Measurements from ENCODE around the gene CST9L. TPM values are rescaled to one million over a fixed set of nuclear protein-coding genes. Genes with fewer than 3 reads are reported as not detected.
A peak's percentile ranks its signal among the peaks of the same experiment; 100 is the strongest.

The CST9L gene
- total and polyA plus RNA-seq, 2 of the 13 experiments (the other 11 are each of a cell fraction or from before 2014, with no cell fraction given), result 0.15 TPM; not detected in 1

DNA sequence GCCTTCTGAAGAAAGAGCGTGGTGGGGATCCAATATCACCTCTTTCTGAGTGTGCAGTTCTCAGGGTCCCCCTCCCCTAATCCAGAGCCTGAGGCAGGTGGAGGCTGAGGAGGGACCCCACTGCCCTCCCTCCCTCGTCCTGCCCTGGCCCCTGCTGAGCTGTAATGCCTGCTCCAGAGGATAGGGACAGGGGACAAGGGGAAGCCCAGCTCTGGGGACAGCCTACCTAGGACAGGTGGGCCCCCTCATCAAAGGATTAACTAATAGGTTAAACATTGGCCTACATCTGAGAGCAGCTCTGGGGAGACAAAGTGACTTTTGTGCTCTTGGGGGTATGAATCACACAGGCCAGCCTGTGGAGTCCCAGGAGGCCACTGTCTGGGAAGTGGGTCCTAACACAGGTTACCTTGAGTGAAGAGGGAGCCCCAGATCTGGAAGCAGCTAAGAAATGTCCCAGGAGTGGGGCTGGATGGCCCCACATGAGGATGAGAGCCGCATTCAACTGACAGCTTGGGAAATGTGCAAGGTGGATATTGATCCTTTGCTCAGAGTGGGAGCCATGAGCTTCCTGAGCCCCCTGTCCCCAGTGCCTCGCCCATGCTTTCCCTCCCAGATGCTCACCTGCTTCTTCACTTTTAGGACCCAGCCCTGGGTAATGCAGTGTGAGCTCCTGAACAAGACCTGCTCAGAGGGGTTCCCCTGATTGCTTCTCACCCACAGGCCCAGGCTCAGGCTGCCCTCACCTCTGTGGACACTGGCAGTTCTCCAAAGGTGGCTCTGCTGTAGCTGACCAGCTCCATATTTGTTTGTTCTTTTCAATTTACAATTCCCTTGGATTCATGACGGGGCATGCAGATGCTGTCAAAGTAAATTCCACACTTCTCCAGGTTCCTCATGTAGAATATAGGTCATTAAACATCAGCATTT, 17.8 kb upstream of the CST9L start (continued):
- peak; percentile 27; the same call in 1 of the 2 replicates for TF ChIP-seq ZNF205 (CRISPR knock-in tag; IDR thresholded peaks at IDR 0.05)
- TF ChIP-seq ZFAT (CRISPR knock-in tag; conservative IDR thresholded peaks at IDR 0.05), result no peak
- no peak; the same call in 1 of the 2 replicates for TF ChIP-seq GATAD1 (CRISPR knock-in tag; IDR thresholded peaks at IDR 0.05)
- no peak for TF ChIP-seq KDM5A (IDR thresholded peaks at IDR 0.05; ENCODE audit: borderline replicate concordance, low read length)
- TF ChIP-seq SIN3A (IDR thresholded peaks at IDR 0.05; ENCODE audit: borderline replicate concordance, low read depth, low read length), result no peak
- no peak; the same call in 1 of the 2 replicates for TF ChIP-seq ZSCAN21 (CRISPR knock-in tag; IDR thresholded peaks at IDR 0.05; ENCODE audit: borderline replicate concordance)
- TF ChIP-seq ZNF234 (CRISPR knock-in tag; conservative IDR thresholded peaks at IDR 0.05), result 0 out of 2 replicates have a peak, but pooled peaks have one; percentile 2
- no peak for TF ChIP-seq SMYD3 (CRISPR knock-in tag; IDR thresholded peaks at IDR 0.05)
- TF ChIP-seq, protein P1, sequence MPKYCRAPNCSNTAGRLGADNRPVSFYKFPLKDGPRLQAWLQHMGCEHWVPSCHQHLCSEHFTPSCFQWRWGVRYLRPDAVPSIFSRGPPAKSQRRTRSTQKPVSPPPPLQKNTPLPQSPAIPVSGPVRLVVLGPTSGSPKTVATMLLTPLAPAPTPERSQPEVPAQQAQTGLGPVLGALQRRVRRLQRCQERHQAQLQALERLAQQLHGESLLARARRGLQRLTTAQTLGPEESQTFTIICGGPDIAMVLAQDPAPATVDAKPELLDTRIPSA (CRISPR knock-in tag; IDR thresholded peaks at IDR 0.05; ENCODE audit: borderline replicate concordance), result no peak
- no peak for TF ChIP-seq KMT2A (CRISPR knock-in tag; IDR thresholded peaks at IDR 0.05)
- no peak for TF ChIP-seq ZNF790 (CRISPR knock-in tag; IDR thresholded peaks at IDR 0.05; ENCODE audit: borderline replicate concordance)
- no peak; the same call in 1 of the 2 replicates for TF ChIP-seq PAX8 (CRISPR knock-in tag; IDR thresholded peaks at IDR 0.05; ENCODE audit: borderline replicate concordance)
- TF ChIP-seq ZNF816 (CRISPR knock-in tag; IDR thresholded peaks at IDR 0.05; ENCODE audit: borderline replicate concordance), result peak; percentile 31; the same call in 1 of the 2 replicates
- TF ChIP-seq KLF12 (CRISPR knock-in tag; IDR thresholded peaks at IDR 0.05; ENCODE audit: borderline replicate concordance), result no peak
- no peak for TF ChIP-seq NAIF1 (CRISPR knock-in tag; IDR thresholded peaks at IDR 0.05; ENCODE audit: borderline replicate concordance)
- TF ChIP-seq ZFX (CRISPR knock-in tag; IDR thresholded peaks at IDR 0.05; ENCODE audit: low read depth), result peak; percentile 68
- peak; percentile 61; the same call in 1 of the 2 replicates for TF ChIP-seq JUNB (CRISPR knock-in tag; IDR thresholded peaks at IDR 0.05; ENCODE audit: borderline replicate concordance)
- TF ChIP-seq SALL2 (CRISPR knock-in tag; IDR thresholded peaks at IDR 0.05), result no peak; the same call in 1 of the 2 replicates
- peak; percentile 15 for TF ChIP-seq ZNF33B (CRISPR knock-in tag; IDR thresholded peaks at IDR 0.05)
- peak; percentile 58; the same call in 1 of the 2 replicates for TF ChIP-seq HOXA5 (CRISPR knock-in tag; IDR thresholded peaks at IDR 0.05)
- TF ChIP-seq, protein P2, sequence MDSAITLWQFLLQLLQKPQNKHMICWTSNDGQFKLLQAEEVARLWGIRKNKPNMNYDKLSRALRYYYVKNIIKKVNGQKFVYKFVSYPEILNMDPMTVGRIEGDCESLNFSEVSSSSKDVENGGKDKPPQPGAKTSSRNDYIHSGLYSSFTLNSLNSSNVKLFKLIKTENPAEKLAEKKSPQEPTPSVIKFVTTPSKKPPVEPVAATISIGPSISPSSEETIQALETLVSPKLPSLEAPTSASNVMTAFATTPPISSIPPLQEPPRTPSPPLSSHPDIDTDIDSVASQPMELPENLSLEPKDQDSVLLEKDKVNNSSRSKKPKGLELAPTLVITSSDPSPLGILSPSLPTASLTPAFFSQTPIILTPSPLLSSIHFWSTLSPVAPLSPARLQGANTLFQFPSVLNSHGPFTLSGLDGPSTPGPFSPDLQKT (CRISPR knock-in tag; IDR thresholded peaks at IDR 0.05; ENCODE audit: borderline replicate concordance), result no peak
- no peak; the same call in 1 of the 2 replicates for TF ChIP-seq PPARG (CRISPR knock-in tag; conservative IDR thresholded peaks at IDR 0.05)
- TF ChIP-seq, protein P3, sequence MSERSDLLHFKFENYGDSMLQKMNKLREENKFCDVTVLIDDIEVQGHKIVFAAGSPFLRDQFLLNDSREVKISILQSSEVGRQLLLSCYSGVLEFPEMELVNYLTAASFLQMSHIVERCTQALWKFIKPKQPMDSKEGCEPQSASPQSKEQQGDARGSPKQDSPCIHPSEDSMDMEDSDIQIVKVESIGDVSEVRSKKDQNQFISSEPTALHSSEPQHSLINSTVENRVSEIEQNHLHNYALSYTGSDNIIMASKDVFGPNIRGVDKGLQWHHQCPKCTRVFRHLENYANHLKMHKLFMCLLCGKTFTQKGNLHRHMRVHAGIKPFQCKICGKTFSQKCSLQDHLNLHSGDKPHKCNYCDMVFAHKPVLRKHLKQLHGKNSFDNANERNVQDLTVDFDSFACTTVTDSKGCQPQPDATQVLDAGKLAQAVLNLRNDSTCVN (CRISPR knock-in tag; IDR thresholded peaks at IDR 0.05; ENCODE audit: borderline replicate concordance), result no peak
- no peak for TF ChIP-seq ZNF382 (CRISPR knock-in tag; IDR thresholded peaks at IDR 0.05; ENCODE audit: borderline replicate concordance)
- no peak for TF ChIP-seq ZNF841 (CRISPR knock-in tag; IDR thresholded peaks at IDR 0.05; ENCODE audit: borderline replicate concordance)
- no peak for TF ChIP-seq IKZF4 (CRISPR knock-in tag; IDR thresholded peaks at IDR 0.05; ENCODE audit: borderline replicate concordance, low read depth, not compliant biosample characterization)
- no peak for TF ChIP-seq RFXANK (CRISPR knock-in tag; IDR thresholded peaks at IDR 0.05)
